T-helper 2 cell (primary cell): ENCODE measurements around the gene TMEM273.

ENCODE experiments used
- DNase-seq, 5 experiments: peaks; one replicate each; pipeline versions ENCODE4 v3.0.0 to v3.0.0-alpha.2; 2012 to 2022

The TMEM273 gene

GRCh38 chr10:49114718-49115014, 73.5 kb downstream of the TMEM273 start:
- DNase-seq, result no peak

GRCh38 chr10:49113741-49114141, 74.5 kb downstream of the TMEM273 start:
- no peak for DNase-seq

- no peak for DNase-seq
These were observed 75.3 kb downstream of the TMEM273 start for GRCh38 chr10:49112851-49113250.

GRCh38 chr10:49112098-49112497, 76.1 kb downstream of the TMEM273 start:
- no peak for DNase-seq

- DNase-seq, result no peak
These were observed 76.9 kb downstream of the TMEM273 start for GRCh38 chr10:49111320-49111698.

- no peak for DNase-seq
These were observed 77.4 kb downstream of the TMEM273 start for GRCh38 chr10:49110684-49111319.

- no peak for DNase-seq
These were observed 78.4 kb downstream of the TMEM273 start for GRCh38 chr10:49109669-49110340.

GRCh38 chr10:49108656-49109055, 79.5 kb downstream of the TMEM273 start:
- DNase-seq, result no peak

GRCh38 chr10:49107887-49108267, 80.3 kb downstream of the TMEM273 start:
- DNase-seq, result no peak

- DNase-seq, result no peak
These were observed 80.9 kb downstream of the TMEM273 start for GRCh38 chr10:49107111-49107886.

GRCh38 chr10:49106451-49106850, 81.7 kb downstream of the TMEM273 start:
- DNase-seq, result no peak

- DNase-seq, result no peak
These were observed 83.1 kb downstream of the TMEM273 start for GRCh38 chr10:49105076-49105475.
